Measurements from ENCODE around the gene LRATD1.

Gene LRATD1

GRCh38 chr2:14632133-14632936 lies at the start of gene LRATD1:
Gene LRATD1, plus strand, starts transcription at chr2:14632717. Its CDS starts 1,263 bp downstream, at chr2:14633980.
- no peak for TF ChIP-seq CTCF (conservative IDR thresholded peaks at IDR 0.05)
- peak within 1 kb of the TSS; percentile 95 for H3K27ac ChIP-seq

GRCh38 chr2:14583059-14583458 lies 49.5 kb upstream of the LRATD1 start:
- no peak for TF ChIP-seq CTCF (conservative IDR thresholded peaks at IDR 0.05)

GRCh38 chr2:14583802-14584201 lies 48.7 kb upstream of the LRATD1 start:
- no peak overlapping the region for H3K27ac ChIP-seq
- TF ChIP-seq CTCF (conservative IDR thresholded peaks at IDR 0.05): no peak

More at GRCh38 chr2:14583059-14583458, 49.5 kb upstream of the LRATD1 start:
- H3K27ac ChIP-seq: no peak overlapping the region

GRCh38 chr2:14587119-14587518 lies 45.4 kb upstream of the LRATD1 start:
- TF ChIP-seq CTCF (conservative IDR thresholded peaks at IDR 0.05): no peak
- H3K27ac ChIP-seq: no peak overlapping the region

GRCh38 chr2:14601156-14601770 lies 31.3 kb upstream of the LRATD1 start:
- H3K27ac ChIP-seq: no peak overlapping the region
- no peak for TF ChIP-seq CTCF (conservative IDR thresholded peaks at IDR 0.05)

- no peak overlapping the region for H3K27ac ChIP-seq
- TF ChIP-seq CTCF (conservative IDR thresholded peaks at IDR 0.05): no peak
These were observed 30.2 kb upstream of the LRATD1 start for GRCh38 chr2:14602309-14602708.

- no peak for TF ChIP-seq CTCF (conservative IDR thresholded peaks at IDR 0.05)
- H3K27ac ChIP-seq: no peak overlapping the region
These were observed 28.8 kb upstream of the LRATD1 start for GRCh38 chr2:14603676-14604075.
